H1 (cell line): ENCODE measurements around the gene ZFP1.

ENCODE experiments used
- PHF8 ChIP-seq: fragments of 200-600 bp; sonication (generic); conservative IDR thresholded peaks from 2 replicates; pipeline ENCODE4 v1.7.1; 2012; ENCODE audit warnings: low read depth, mild to moderate bottlenecking, inconsistent platforms, low read length, moderate library complexity
- POLR2A ChIP-seq, 2 experiments: IDR thresholded peaks; 1 replicate in 1 of 2; 2 replicates in 1 of 2; pipeline ENCODE4 v1.6.1; 2011; ENCODE audit warnings: low read depth in 2 of 2, low read length in 2 of 2, mild to moderate bottlenecking in 2 of 2; ENCODE audit errors: control extremely low read depth in 1 of 2
- TF ChIP-seq, protein P1 (sequence below), 3 experiments: IDR thresholded peaks; 1 replicate in 2 of 3; 2 replicates in 1 of 3; pipeline versions ENCODE4 v1.5.1 to v1.6.1; 2011; ENCODE audit warnings: low read length in 3 of 3, mild to moderate bottlenecking in 3 of 3, inconsistent platforms in 2 of 3, low read depth in 1 of 3, moderate library complexity in 1 of 3; ENCODE audit not compliant: insufficient read depth in 1 of 3; ENCODE audit errors: control extremely low read depth in 1 of 3

DNA sequence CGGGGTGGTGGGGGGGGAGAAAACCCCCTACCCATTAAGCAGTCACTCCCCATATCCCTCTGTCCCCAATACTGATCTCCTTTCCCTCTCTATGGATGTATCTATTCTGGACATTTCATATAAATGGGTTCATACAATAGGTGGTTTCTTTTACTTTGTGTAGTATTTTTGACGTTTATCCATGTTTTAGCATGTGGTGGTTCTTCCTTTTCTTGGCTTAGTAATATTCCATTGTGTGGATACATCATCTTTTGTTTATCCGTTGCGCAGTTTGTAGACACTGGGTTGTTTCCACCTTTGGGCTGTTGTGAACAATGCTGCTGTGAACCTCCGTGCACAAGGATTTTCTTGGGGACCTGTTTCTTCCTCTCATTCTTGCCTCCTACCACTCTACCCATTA is 44.3 kb upstream of the ZFP1 start:
- TF ChIP-seq, protein P1, sequence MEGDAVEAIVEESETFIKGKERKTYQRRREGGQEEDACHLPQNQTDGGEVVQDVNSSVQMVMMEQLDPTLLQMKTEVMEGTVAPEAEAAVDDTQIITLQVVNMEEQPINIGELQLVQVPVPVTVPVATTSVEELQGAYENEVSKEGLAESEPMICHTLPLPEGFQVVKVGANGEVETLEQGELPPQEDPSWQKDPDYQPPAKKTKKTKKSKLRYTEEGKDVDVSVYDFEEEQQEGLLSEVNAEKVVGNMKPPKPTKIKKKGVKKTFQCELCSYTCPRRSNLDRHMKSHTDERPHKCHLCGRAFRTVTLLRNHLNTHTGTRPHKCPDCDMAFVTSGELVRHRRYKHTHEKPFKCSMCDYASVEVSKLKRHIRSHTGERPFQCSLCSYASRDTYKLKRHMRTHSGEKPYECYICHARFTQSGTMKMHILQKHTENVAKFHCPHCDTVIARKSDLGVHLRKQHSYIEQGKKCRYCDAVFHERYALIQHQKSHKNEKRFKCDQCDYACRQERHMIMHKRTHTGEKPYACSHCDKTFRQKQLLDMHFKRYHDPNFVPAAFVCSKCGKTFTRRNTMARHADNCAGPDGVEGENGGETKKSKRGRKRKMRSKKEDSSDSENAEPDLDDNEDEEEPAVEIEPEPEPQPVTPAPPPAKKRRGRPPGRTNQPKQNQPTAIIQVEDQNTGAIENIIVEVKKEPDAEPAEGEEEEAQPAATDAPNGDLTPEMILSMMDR (IDR thresholded peaks at IDR 0.05; ENCODE audit: control extremely low read depth in 1 of 3, insufficient read depth in 1 of 3, low read depth in 1 of 3, low read length in 3 of 3) = no peak
- TF ChIP-seq PHF8 (no peak), POLR2A (IDR thresholded peaks at IDR 0.05; ENCODE audit: control extremely low read depth in 1 of 2, low read depth in 2 of 2, low read length in 2 of 2) (no peak)
